HG03469 (cell line): ENCODE data around the gene LAT.

Experiments
- ATAC-seq: cut with Tn5 transposase; IDR thresholded peaks from one replicate; pipeline ENCODE4 v1.9.1; 2021; ENCODE audit warnings: mild to moderate bottlenecking, moderate library complexity, moderate number of reproducible peaks; ENCODE audit not compliant: unreplicated experiment

The LAT gene

GRCh38 chr16:29007730-29008593 lies 23.1 kb downstream of the LAT start:
- ATAC-seq: no peak

- ATAC-seq: no peak
Observed at GRCh38 chr16:29009050-29009837, 24.4 kb downstream of the LAT start.

GRCh38 chr16:29009838-29010166 lies 24.9 kb downstream of the LAT start:
- no peak for ATAC-seq

- ATAC-seq: no peak
Observed at GRCh38 chr16:29011112-29011511, 26.3 kb downstream of the LAT start.

GRCh38 chr16:29011851-29012250 lies 27.0 kb downstream of the LAT start:
- ATAC-seq: no peak

- no peak for ATAC-seq
Observed at GRCh38 chr16:29012913-29013553, 28.2 kb downstream of the LAT start.

GRCh38 chr16:29014561-29015069 lies 29.8 kb downstream of the LAT start:
- ATAC-seq: no peak

GRCh38 chr16:29022196-29022595 lies 37.3 kb downstream of the LAT start:
- no peak for ATAC-seq

- ATAC-seq: no peak
Observed at GRCh38 chr16:29023279-29024277, 38.7 kb downstream of the LAT start.

- no peak for ATAC-seq
Observed at GRCh38 chr16:29024278-29024677, 39.4 kb downstream of the LAT start.

GRCh38 chr16:29025218-29025617 lies 40.4 kb downstream of the LAT start:
- no peak for ATAC-seq

- no peak for ATAC-seq
Observed at GRCh38 chr16:29025735-29026134, 40.9 kb downstream of the LAT start.

GRCh38 chr16:29028457-29029167 lies 43.8 kb downstream of the LAT start:
- no peak for ATAC-seq

- no peak for ATAC-seq
Observed at GRCh38 chr16:29029168-29029994, 44.5 kb downstream of the LAT start.

GRCh38 chr16:29030086-29030840 lies 45.4 kb downstream of the LAT start:
- ATAC-seq: no peak
